Activated gamma-delta T cell treated with anti-CD3 and anti-CD28 coated beads, Interleukin-2, amount 50 U/mL, for 16 hours (primary cell): ENCODE results near the gene IKZF4.
"Not testable (repeated sequence)": the region's sequence is repeated elsewhere in the genome, so short reads cannot be mapped to it uniquely, and the experiment has no call there.

Source experiments
- DNase-seq: peaks from one replicate; pipeline ENCODE4 v3.0.0-alpha.2; 2020; ENCODE audit warnings: low read depth

Gene IKZF4

GRCh38 chr12:56040151-56040550 is 19.3 kb downstream of the IKZF4 start:
- DNase-seq = no peak

DNA sequence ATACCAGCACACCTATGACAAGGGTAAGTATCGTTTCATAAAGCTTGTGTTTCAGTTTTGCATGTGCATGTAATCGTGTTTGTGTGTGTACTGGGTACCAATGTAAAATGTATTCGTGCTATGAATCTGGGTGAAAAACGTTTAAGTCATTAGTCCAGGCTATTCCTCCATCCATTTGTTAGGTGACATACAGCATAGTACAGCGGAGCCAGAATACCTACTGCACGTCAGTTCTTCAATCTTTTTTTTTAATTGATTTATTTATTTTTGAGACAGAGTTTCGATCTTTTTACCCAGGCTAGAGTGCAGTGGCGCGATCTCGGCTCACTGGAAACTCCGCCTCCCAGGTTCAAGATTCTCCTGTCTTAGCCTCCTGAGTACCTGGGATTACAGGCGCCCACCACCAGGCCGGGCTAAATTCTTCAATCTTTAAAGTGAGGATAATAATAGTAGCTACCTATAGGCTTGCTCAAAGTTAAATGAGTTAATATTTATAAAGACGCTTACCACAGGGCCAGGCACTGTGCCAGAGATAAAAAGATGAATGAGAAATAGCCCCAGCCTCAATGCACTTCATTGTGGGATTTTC is 20.2 kb downstream of the IKZF4 start:
- DNase-seq = no peak

DNA sequence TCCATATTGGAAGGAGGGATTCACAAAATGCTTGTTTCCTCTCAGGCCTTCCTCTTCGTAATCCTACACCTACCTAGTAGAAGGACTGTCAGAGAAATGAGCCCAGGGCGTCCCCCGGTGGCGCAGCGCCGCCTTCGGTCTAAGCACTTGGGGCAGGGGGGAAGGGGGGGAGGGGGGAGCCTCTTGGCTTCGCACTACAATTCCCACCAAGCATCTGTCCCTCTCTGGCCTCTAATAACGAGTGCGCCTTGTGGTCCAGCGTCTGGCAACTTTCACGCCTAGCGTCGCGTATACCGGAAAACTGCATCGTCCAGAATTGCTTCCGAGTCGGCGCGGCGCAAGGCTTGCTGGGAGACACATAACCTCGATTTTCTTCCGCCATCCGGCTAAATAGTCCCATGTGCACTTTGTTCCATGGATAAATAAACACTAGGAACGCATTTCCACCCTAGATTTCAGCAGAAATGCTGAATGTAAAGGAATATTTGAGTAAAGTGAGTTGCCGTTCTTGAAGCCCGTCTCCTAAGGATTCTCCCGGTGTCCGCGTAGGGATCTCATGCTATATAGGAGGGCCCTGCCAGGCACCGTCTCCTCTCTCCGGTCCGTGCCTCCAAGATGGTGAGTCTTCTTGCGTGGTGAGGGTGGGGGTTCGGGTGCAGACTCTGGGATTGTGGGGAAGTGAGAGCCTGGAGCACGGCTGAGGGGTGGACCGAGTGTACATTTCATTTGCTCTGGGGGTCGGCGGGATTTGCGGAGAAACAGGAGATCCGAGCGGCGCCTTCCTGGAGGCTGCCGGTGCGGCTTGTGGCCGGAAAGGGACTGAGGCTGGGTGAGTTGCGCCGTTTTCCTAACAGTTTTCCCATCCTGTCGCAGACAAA is 20.9 kb downstream of the IKZF4 start, which contains the start of gene RPS26:
RPS26 (plus strand) TSS at position 367 of the 878 bp plus-strand sequence; CDS start at position 616, 249 bp downstream.
- DNase-seq = peak; percentile 88

DNA sequence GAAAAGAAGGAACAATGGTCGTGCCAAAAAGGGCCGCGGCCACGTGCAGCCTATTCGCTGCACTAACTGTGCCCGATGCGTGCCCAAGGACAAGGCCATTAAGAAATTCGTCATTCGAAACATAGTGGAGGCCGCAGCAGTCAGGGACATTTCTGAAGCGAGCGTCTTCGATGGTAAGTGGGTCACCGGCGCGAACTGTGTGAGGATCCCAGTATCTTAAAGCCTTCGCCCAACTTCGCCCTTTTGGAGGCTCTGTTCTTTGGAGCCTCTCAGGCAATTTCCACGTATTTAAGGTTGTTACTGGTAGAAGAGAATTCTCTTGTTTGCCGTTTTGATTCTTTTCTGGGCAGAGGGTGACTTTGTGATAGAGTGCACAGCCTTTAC is 21.6 kb downstream of the IKZF4 start:
- not testable (repeated sequence) for DNase-seq

DNA sequence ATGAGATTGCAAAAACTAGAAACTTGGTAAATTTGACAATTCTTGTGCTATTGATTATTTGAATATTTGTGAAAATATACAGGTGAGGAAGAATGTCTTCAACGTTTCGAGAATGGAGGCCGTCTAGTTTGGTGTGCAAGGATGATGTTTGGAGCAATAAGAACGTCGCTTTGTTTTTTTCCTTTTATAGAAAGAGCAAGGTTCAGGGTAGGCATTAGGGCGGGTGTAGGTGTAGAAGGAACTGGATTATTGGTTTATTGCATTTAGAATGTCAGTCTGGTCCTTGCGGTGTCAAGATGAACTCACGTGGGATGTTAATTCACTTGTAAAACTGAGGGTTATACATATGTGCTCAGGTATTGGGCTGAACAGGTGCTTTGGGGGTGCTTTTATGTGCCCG is 22.0 kb downstream of the IKZF4 start:
- no peak for DNase-seq

- DNase-seq = no peak
Observed at GRCh38 chr12:56046027-56046780, 25.4 kb downstream of the IKZF4 start.

DNA sequence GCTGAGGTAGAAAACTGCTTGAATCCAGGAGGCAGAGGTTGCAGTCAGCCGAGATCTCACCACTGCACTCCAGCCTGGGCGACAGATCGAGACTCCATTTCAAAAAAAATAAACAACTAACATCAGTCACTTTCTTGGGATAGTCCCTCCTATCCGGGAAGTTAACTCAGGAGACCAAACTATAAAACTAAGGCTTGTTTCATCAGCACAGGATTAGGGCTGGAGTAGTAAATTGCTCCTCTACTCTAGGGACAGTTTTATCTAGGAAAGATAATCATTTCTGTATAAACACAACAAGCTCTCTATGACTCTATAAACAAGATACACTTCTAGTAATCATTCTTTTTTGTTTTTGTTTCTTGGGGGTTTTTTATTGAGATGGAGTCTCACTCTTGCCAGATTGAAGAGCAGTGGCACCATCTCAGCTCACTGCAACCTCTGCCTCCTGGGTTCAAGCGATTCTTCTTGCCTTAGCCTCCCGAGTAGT is 32.6 kb downstream of the IKZF4 start:
- DNase-seq = no peak

GRCh38 chr12:56059964-56060363 is 39.1 kb downstream of the IKZF4 start:
- DNase-seq = not testable (repeated sequence)

DNA sequence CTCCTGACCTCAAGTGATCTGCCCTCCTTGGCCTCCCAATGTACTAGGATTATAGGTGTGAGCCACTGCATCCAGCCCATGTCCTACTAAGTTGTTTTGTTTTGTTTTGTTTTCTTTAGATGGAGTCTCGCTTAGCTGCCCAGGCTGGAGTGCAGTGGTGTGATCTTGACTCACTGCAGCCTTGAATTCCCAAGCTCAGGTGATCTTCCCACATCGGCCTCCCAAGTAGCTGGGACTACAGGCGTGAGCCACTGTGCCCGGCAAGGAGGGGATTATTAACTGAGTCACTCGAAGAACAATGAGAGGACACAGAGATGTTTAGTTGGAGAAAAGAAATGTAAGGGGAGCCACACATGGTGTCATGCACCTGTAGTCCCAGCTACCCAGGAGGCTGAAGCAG is 41.1 kb downstream of the IKZF4 start:
- no peak for DNase-seq

GRCh38 chr12:56062996-56063395 is 42.2 kb downstream of the IKZF4 start:
- no peak for DNase-seq

GRCh38 chr12:56071648-56072047 is 50.8 kb downstream of the IKZF4 start:
- DNase-seq = no peak

- DNase-seq = no peak
Observed at GRCh38 chr12:56074396-56074795, 53.6 kb downstream of the IKZF4 start.

- not testable (repeated sequence) for DNase-seq
Observed at GRCh38 chr12:56077966-56078365, 57.1 kb downstream of the IKZF4 start.

DNA sequence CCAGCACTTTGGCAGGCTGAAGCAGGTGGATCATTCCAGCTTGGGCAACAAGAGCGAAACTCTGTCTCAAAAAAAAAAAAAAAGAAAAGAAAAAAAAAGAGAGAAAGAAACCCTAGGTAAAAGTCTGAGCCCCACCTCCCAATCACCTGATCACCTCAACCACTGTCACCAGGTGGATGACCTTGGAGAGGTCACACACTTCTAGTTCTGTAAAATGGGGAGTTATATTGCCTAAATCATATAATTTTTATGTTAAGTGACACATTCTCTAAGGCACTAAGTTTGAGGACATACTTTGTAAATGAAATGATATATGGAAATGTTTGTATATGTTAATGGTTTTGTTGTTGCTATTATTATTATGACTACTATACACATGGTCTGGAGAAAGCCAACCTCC is 57.6 kb downstream of the IKZF4 start:
- DNase-seq = no peak

DNA sequence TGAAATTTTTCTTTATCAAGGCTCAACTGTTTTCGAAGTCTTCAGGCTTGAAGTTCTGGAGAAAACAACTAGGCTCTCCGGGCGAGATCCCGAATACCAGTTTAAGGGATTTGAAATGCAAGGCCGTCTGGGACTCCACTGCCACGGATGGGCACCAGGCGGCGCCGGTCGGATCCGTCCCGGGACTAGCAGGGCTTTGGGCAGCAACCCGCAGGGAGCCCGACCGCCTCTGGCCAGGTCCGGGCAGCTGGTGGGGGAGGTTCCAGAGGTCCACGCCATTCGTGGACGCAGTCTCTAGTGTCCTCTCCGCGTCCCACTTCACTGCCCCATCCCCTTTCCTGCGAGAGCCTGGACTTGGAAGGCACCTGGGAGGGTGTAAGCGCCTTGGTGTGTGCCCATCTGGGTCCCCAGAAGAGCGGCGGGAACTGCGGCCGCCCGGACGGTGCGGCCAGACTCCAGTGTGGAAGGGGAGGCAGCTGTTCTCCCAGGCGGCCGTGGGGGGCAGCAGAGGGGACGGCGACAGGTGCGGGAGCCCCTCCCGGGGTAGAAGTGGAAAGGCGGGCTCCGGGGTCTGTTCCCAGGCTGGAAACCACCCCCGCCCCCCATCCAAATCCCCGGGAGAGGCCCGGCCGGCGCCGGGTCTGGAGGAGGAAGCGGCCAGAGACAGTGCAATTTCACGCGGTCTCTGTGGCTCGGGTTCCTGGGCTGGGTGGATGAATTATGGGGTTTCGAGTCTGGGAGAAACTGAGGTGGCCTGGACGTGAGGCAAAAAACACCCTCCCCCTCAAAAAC is 58.3 kb downstream of the IKZF4 start:
- peak; percentile 25 for DNase-seq

GRCh38 chr12:56079723-56080555 is 59.1 kb downstream of the IKZF4 start, which contains the start of gene ERBB3:
ERBB3 (plus strand) TSS chr12:56080165; CDS start chr12:56080301, 136 bp downstream.
- DNase-seq = peak; percentile 50

DNA sequence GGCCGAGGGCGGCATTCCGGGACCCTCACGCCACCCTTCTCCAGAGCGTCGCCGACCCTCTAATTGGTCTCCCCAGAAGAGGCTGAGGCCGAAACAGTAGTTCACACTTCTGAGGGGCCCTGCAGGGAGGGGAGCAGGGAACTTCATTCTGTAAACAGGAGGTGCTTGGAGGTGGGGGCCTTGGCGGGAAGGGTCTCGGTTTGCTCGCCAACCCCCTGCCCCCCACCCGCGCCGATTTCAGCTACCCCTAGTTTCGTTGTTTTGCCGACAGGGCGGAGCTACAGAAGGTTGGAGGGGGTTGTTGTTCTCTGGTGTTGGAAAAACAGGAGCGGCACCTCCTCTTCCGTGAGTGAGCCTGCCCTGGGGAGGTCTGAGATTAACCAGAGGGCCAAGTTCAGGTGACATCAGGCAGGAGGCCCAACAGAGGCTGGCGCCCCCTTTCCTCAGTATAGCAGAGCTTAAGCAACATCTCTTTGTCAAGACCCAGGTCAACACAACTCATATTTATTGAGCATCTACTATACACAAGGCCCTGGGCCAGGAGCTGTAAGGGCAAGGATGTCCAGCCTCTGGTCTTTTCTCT is 59.8 kb downstream of the IKZF4 start:
- no peak for DNase-seq

DNA sequence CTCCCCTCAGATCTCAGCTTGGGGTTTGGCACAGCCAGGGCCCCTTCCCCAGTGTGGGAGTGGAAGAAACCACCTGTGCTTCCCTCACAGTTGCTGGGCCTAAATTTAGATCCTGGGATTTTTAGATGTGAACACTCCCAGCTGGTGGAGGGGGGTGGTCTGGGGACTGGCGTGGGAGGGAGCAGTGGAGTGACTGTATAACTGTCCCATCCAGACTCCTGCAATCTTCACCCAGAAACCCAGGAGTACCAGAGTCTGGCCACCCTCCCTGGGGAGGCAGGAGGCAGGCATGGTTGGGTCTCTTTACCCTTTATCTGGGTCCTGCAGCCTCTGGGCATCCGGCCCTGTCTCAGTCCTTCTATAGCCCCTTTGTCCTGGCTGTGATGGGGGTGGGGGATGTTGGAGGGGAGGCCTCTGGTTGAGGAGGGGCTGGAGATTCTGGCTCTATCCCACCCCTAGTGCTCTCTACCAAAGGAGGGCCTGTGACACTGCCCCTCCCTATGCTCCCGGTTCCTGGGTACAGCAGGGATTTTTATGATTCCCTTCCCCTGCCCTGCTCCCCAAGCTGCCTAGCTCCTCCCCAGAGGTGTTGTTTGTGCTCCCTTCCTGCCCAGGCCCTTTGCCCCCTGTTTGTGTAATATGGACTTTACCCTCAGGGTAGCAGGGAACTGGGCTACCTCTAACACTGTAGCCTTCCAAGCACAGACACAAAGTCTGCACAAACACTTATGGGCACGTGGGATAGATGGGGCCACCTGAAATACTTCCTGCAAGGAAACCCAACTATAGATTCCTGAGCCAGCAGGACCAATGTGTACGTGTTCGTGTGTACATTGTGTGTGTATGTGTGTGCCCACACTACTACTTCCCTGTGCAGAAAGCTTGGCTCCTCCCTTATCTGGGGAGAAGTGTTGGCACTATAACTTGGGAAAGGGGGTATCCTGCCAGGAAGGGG is 60.8 kb downstream of the IKZF4 start:
- DNase-seq = no peak

GRCh38 chr12:56082382-56082781 is 61.5 kb downstream of the IKZF4 start:
- DNase-seq = no peak
